Measurements from ENCODE around the gene HBE1. TPM values are rescaled to one million over a fixed set of nuclear protein-coding genes. Genes with fewer than 3 reads are reported as not detected.

HBE1 gene
- total and polyA plus RNA-seq, 3 experiments from 2014 or later: not detected

DNA sequence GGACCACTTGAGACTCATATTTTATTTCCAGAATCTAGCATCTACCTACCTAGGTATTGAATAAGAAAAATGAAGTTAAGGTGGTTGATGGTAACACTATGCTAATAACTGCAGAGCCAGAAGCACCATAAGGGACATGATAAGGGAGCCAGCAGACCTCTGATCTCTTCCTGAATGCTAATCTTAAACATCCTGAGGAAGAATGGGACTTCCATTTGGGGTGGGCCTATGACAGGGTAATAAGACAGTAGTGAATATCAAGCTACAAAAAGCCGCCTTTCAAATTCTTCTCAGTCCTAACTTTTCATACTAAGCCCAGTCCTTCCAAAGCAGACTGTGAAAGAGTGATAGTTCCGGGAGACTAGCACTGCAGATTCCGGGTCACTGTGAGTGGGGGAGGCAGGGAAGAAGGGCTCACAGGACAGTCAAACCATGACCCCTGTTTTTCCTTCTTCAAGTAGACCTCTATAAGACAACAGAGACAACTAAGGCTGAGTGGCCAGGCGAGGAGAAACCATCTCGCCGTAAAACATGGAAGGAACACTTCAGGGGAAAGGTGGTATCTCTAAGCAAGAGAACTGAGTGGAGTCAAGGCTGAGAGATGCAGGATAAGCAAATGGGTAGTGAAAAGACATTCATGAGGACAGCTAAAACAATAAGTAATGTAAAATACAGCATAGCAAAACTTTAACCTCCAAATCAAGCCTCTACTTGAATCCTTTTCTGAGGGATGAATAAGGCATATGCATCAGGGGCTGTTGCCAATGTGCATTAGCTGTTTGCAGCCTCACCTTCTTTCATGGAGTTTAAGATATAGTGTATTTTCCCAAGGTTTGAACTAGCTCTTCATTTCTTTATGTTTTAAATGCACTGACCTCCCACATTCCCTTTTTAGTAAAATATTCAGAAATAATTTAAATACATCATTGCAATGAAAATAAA, 44.9 kb downstream of the HBE1 start:
- POLR2A ChIA-PET: no interaction called here
- Mint-ChIP-seq H3K4me1 (no peaks in the 10 kb centered on the region), H3K36me3 (peaks cover 0 to 1% (median 0%) of the 10 kb centered on the region in 3 donors), H3K27me3 (no peaks in the 10 kb centered on the region), H3K9me3 (peaks cover 0 to 6% (median 3%) of the 10 kb centered on the region in 5 donors), H3K4me3 (no peak overlapping the region), H3K27ac (no peak overlapping the region)
- no peak overlapping the region for H3K27ac ChIP-seq (ENCODE audit: low read depth, low read length)
- no peaks in the 10 kb centered on the region for H3K27me3 ChIP-seq (ENCODE audit: insufficient read depth, low read length, poor library complexity, severe bottlenecking)
- no peaks in the 10 kb centered on the region for H3K36me3 ChIP-seq (ENCODE audit: insufficient read depth, low read length)
- no peaks in the 10 kb centered on the region for H3K4me1 ChIP-seq (ENCODE audit: insufficient read depth, low read length)
- no peak for DNase-seq
- CTCF ChIA-PET: no interaction called here
- H3K4me3 ChIP-seq (ENCODE audit: low read length): no peak overlapping the region
- no peaks in the 10 kb centered on the region for H3K9me3 ChIP-seq (ENCODE audit: low read length)

DNA sequence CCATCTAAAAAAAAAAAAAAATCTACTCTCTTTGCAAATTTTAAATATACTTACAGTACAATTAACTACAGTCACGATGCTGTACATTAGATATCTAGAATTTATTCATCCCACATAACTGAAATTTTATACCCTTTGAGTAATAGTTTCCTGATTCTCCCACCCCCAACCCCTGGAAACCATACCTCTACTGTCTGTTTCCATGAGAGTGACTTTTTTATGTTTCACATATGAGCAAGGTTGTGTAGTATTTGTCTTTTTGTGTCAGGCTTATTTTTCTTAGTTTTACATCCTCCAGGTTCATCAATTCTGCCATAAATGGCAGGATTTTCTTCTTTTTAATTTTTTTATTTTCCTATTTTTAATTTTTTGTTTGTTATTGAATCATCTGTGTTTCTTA, 46.1 kb downstream of the HBE1 start:
- CTCF ChIA-PET: no interaction called here
- Histone ChIP-seq H3K4me3 (ENCODE audit: low read length) (no peak overlapping the region), H3K4me1 (ENCODE audit: insufficient read depth, low read length) (no peaks in the 10 kb centered on the region), H3K9me3 (ENCODE audit: low read length) (no peaks in the 10 kb centered on the region), H3K27me3 (ENCODE audit: insufficient read depth, low read length, poor library complexity, severe bottlenecking) (no peaks in the 10 kb centered on the region), H3K36me3 (ENCODE audit: insufficient read depth, low read length) (no peaks in the 10 kb centered on the region), H3K27ac (ENCODE audit: low read depth, low read length) (no peak overlapping the region)
- Mint-ChIP-seq H3K4me3 (no peak overlapping the region), H3K4me1 (no peaks in the 10 kb centered on the region), H3K27me3 (no peaks in the 10 kb centered on the region), H3K36me3 (peaks cover 0 to 1% (median 0%) of the 10 kb centered on the region in 3 donors), H3K9me3 (peaks cover 0 to 12% (median 3%) of the 10 kb centered on the region in 5 donors), H3K27ac (no peak overlapping the region)
- DNase-seq: no peak
- POLR2A ChIA-PET: no interaction called here

DNA sequence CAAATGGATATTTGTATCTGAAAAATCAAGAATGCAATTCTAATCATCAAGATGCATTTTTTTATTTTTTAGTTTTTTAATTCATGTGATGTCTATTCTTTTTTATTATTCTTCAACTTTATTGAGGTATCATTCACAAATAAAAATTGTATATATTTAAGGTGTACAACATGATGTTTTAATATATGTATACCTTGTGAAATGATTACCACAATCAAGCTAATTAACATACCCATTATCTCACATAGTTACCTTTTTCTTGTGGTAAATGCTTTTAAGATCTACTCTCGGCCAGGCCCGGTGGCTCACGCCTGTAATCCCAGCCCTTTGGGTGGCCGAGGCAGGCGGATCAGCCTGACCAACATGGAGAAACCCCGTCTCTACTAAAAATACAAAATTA, 46.6 kb downstream of the HBE1 start:
- Mint-ChIP-seq H3K4me3 (no peak overlapping the region), H3K4me1 (no peaks in the 10 kb centered on the region), H3K27me3 (no peaks in the 10 kb centered on the region), H3K9me3 (peaks cover 0 to 12% (median 3%) of the 10 kb centered on the region in 5 donors), H3K27ac (no peak overlapping the region), H3K36me3 (peaks cover 0 to 1% (median 0%) of the 10 kb centered on the region in 3 donors)
- Histone ChIP-seq H3K9me3 (ENCODE audit: low read length) (no peaks in the 10 kb centered on the region), H3K4me3 (ENCODE audit: low read length) (no peak overlapping the region), H3K27me3 (ENCODE audit: insufficient read depth, low read length, poor library complexity, severe bottlenecking) (no peaks in the 10 kb centered on the region), H3K36me3 (ENCODE audit: insufficient read depth, low read length) (no peaks in the 10 kb centered on the region), H3K4me1 (ENCODE audit: insufficient read depth, low read length) (no peaks in the 10 kb centered on the region), H3K27ac (ENCODE audit: low read depth, low read length) (no peak overlapping the region)
- POLR2A ChIA-PET: no interaction called here
- CTCF ChIA-PET: no interaction called here
- no peak for DNase-seq

Other genes with a start within 250 kb of the HBE1 start
- gene OR52J3, start 223.4 kb downstream of the HBE1 start, total RNA-seq: not detected
- gene OR52J3, start 223.4 kb downstream of the HBE1 start, polyA plus RNA-seq: not detected
- not detected for gene OR52E2, start 210.3 kb downstream of the HBE1 start, total RNA-seq
- gene OR52E2, start 210.3 kb downstream of the HBE1 start, polyA plus RNA-seq: not detected
- not detected for gene OR52E1, start 200.4 kb downstream of the HBE1 start, total RNA-seq
- gene OR52E1, start 200.4 kb downstream of the HBE1 start, polyA plus RNA-seq: not detected
- gene OR52A5, start 131.6 kb downstream of the HBE1 start, total RNA-seq: not detected
- gene OR52A5, start 131.6 kb downstream of the HBE1 start, polyA plus RNA-seq: not detected
- gene OR52A1, start 115.2 kb downstream of the HBE1 start, total RNA-seq: not detected
- gene OR52A1, start 115.2 kb downstream of the HBE1 start, polyA plus RNA-seq: not detected
- not detected for gene OR51V1, start 69.3 kb downstream of the HBE1 start, total RNA-seq
- gene OR51V1, start 69.3 kb downstream of the HBE1 start, polyA plus RNA-seq: not detected
- gene HBB, start 42.9 kb downstream of the HBE1 start, total RNA-seq: not detected
- gene HBB, start 42.9 kb downstream of the HBE1 start, polyA plus RNA-seq: not detected
- gene HBD, start 35.5 kb downstream of the HBE1 start, total RNA-seq: not detected
- gene HBD, start 35.5 kb downstream of the HBE1 start, polyA plus RNA-seq: not detected
- not detected for gene HBG1, start 20.1 kb downstream of the HBE1 start, total RNA-seq
- not detected for gene HBG1, start 20.1 kb downstream of the HBE1 start, polyA plus RNA-seq
- gene HBG2, start 15.2 kb downstream of the HBE1 start, total RNA-seq: not detected
- gene HBG2, start 15.2 kb downstream of the HBE1 start, polyA plus RNA-seq: not detected
- not detected for gene OR51B4, start 32.0 kb upstream of the HBE1 start, total RNA-seq
- gene OR51B4, start 32.0 kb upstream of the HBE1 start, polyA plus RNA-seq: not detected
- not detected for gene OR51B2, start 54.4 kb upstream of the HBE1 start, total RNA-seq
- not detected for gene OR51B2, start 54.4 kb upstream of the HBE1 start, polyA plus RNA-seq
- gene OR51B5, start 73.6 kb upstream of the HBE1 start, total RNA-seq: not detected
- not detected for gene OR51B5, start 73.6 kb upstream of the HBE1 start, polyA plus RNA-seq
- not detected for gene OR51B6, start 81.6 kb upstream of the HBE1 start, total RNA-seq
- gene OR51B6, start 81.6 kb upstream of the HBE1 start, polyA plus RNA-seq: not detected
- not detected for gene OR51M1, start 113.9 kb upstream of the HBE1 start, total RNA-seq
- not detected for gene OR51M1, start 113.9 kb upstream of the HBE1 start, polyA plus RNA-seq
- not detected for gene OR51Q1, start 152.2 kb upstream of the HBE1 start, total RNA-seq
- gene OR51Q1, start 152.2 kb upstream of the HBE1 start, polyA plus RNA-seq: not detected
- not detected for gene OR51I1, start 171.6 kb upstream of the HBE1 start, total RNA-seq
- gene OR51I1, start 171.6 kb upstream of the HBE1 start, polyA plus RNA-seq: not detected
- not detected for gene OR51I2, start 179.4 kb upstream of the HBE1 start, total RNA-seq
- gene OR51I2, start 179.4 kb upstream of the HBE1 start, polyA plus RNA-seq: not detected
- not detected for gene OR52D1, start 218.7 kb upstream of the HBE1 start, total RNA-seq
- gene OR52D1, start 218.7 kb upstream of the HBE1 start, polyA plus RNA-seq: not detected
- gene UBQLN3, start 240.0 kb upstream of the HBE1 start, total RNA-seq: not detected
- not detected for gene UBQLN3, start 240.0 kb upstream of the HBE1 start, polyA plus RNA-seq
- not detected for gene UBQLNL, start 246.8 kb upstream of the HBE1 start, total RNA-seq
- gene UBQLNL, start 246.8 kb upstream of the HBE1 start, polyA plus RNA-seq: not detected